OCI-LY1 (cell line): ENCODE results near the gene ARRDC5.
"Not testable (repeated sequence)": the region's sequence is repeated elsewhere in the genome, so short reads cannot be mapped to it uniquely, and the experiment has no call there.

Source experiments
- EZH2 ChIP-seq: fragments of 200-600 bp; sonication (generic), shearing (Covaris generic); IDR thresholded peaks from 2 replicates; pipeline ENCODE4 v1.8.0; 2017; ENCODE audit warnings: borderline replicate concordance, mixed run types, mild to moderate bottlenecking, antibody characterized with exemption, low read length, moderate library complexity, mixed read lengths
- TF ChIP-seq, protein P1 (sequence below): fragments of 200-600 bp; sonication (generic), shearing (Covaris generic); IDR thresholded peaks from 2 replicates; pipeline ENCODE4 v1.5.1; 2017; ENCODE audit warnings: mild to moderate bottlenecking, antibody characterized with exemption, low read length, moderate library complexity, mixed read lengths

DNA sequence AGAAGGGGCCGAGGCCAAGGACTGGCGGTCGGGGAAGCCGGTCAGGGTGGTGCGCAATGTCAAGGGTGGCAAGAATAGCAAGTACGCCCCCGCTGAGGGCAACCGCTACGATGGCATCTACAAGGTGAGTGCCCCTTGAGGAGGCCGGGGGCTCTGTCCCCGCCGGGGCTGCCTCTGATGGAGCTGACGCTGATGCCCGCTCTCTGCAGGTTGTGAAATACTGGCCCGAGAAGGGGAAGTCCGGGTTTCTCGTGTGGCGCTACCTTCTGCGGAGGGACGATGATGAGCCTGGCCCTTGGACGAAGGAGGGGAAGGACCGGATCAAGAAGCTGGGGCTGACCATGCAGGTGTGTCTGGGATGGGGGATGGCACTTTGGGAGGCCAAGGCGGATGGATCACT lies 48.0 kb upstream of the ARRDC5 start:
- TF ChIP-seq EZH2: not testable (repeated sequence)
- TF ChIP-seq, protein P1, sequence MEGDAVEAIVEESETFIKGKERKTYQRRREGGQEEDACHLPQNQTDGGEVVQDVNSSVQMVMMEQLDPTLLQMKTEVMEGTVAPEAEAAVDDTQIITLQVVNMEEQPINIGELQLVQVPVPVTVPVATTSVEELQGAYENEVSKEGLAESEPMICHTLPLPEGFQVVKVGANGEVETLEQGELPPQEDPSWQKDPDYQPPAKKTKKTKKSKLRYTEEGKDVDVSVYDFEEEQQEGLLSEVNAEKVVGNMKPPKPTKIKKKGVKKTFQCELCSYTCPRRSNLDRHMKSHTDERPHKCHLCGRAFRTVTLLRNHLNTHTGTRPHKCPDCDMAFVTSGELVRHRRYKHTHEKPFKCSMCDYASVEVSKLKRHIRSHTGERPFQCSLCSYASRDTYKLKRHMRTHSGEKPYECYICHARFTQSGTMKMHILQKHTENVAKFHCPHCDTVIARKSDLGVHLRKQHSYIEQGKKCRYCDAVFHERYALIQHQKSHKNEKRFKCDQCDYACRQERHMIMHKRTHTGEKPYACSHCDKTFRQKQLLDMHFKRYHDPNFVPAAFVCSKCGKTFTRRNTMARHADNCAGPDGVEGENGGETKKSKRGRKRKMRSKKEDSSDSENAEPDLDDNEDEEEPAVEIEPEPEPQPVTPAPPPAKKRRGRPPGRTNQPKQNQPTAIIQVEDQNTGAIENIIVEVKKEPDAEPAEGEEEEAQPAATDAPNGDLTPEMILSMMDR: not testable (repeated sequence)
